Esophagus (tissue), 2 donors: ENCODE data around the gene EVX2. TPM values are rescaled to one million over a fixed set of nuclear protein-coding genes. Genes with fewer than 3 reads are reported as not detected.

ENCODE experiments used
- H3K27ac ChIP-seq, 2 donors: one replicate each; pipeline ENCODE4 v1.5.1; 2013; ENCODE audit warnings: low read depth in 2 of 2, mild to moderate bottlenecking in 2 of 2, inconsistent platforms in 1 of 2, low read length in 1 of 2, moderate library complexity in 1 of 2
- H3K27me3 ChIP-seq, 2 donors: one replicate each; pipeline ENCODE4 v1.6.1; 2013; ENCODE audit warnings: low read length in 2 of 2, control low read depth in 1 of 2, mild to moderate bottlenecking in 1 of 2; ENCODE audit not compliant: insufficient read depth in 2 of 2, control insufficient read depth in 1 of 2
- H3K36me3 ChIP-seq, 2 donors: one replicate each; pipeline ENCODE4 v1.6.1; 2013; ENCODE audit warnings: low read length in 1 of 2; ENCODE audit not compliant: control insufficient read depth in 2 of 2, insufficient read depth in 2 of 2
- H3K4me1 ChIP-seq, 2 donors: one replicate each; pipeline ENCODE4 v1.6.1; 2013; ENCODE audit warnings: low read length in 1 of 2; ENCODE audit not compliant: control insufficient read depth in 2 of 2, insufficient read depth in 2 of 2
- H3K4me3 ChIP-seq, 2 donors: one replicate each; pipeline ENCODE4 v1.5.1; 2013; ENCODE audit warnings: low read length in 2 of 2, mild to moderate bottlenecking in 2 of 2, low read depth in 1 of 2, moderate library complexity in 1 of 2
- H3K9me3 ChIP-seq, 2 donors: one replicate each; pipeline ENCODE4 v1.6.1; 2013; ENCODE audit warnings: mild to moderate bottlenecking in 2 of 2, low read depth in 1 of 2, low read length in 1 of 2, moderate library complexity in 1 of 2; ENCODE audit not compliant: control insufficient read depth in 2 of 2, insufficient read depth in 1 of 2
- WGBS, 2 donors: extraction: QIAGEN DNeasy Blood & Tissue Kit; methylation state at CpG; one replicate each; pipeline ENCODE4 v1.1.7; 2013; 5-methylcytosine and 5-hydroxymethylcytosine counted together
- polyA plus RNA-seq, 2 donors: library from polyadenylated mRNA; stranded (reverse); fragments of 200-250 nt; gene quantifications; one replicate each; pipeline ENCODE4 v1.2.3, GENCODE V29; 2013
- donor health status: healthy with polysubstance abuse.
- donor health status: Bipolar disorder and iron deficiency.

The EVX2 gene
- polyA plus RNA-seq, 2 donors, result not detected

- 45 to 57% methylated on average over 5 of the region's 5 CpGs for WGBS, 2 donors
- Histone ChIP-seq H3K4me3 (no peak overlapping the region), H3K4me1 (peaks cover 6 to 12% of the 10 kb centered on the region in 2 donors), H3K9me3 (peaks cover 0 to 12% of the 10 kb centered on the region in 2 donors), H3K27me3 (peaks cover 31 to 60% of the 10 kb centered on the region in 2 donors), H3K36me3 (no peaks in the 10 kb centered on the region), H3K27ac (no peak overlapping the region)
Observed at GRCh38 chr2:176101842-176102241, 18.1 kb upstream of the EVX2 start.

GRCh38 chr2:176101216-176101830 lies 17.6 kb upstream of the EVX2 start:
- peaks cover 0 to 12% of the 10 kb centered on the region in 2 donors for H3K9me3 ChIP-seq
- H3K4me3 ChIP-seq, result no peak overlapping the region
- peaks cover 6 to 10% of the 10 kb centered on the region in 2 donors for H3K4me1 ChIP-seq
- H3K27ac ChIP-seq, result no peak overlapping the region
- WGBS, 2 donors, result 23 to 27% methylated on average over 2 of the region's 2 CpGs
- H3K27me3 ChIP-seq, result peaks cover 31 to 60% of the 10 kb centered on the region in 2 donors
- H3K36me3 ChIP-seq, result no peaks in the 10 kb centered on the region

- WGBS, 2 donors, result 13 to 21% methylated on average over 28 of the region's 28 CpGs
- H3K9me3 ChIP-seq, result peaks cover 0 to 12% of the 10 kb centered on the region in 2 donors
- no peak overlapping the region for H3K4me3 ChIP-seq
- H3K4me1 ChIP-seq, result peaks cover 6 to 10% of the 10 kb centered on the region in 2 donors
- no peak overlapping the region for H3K27ac ChIP-seq
- H3K36me3 ChIP-seq, result no peaks in the 10 kb centered on the region
- peaks cover 31 to 58% of the 10 kb centered on the region in 2 donors for H3K27me3 ChIP-seq
Observed at GRCh38 chr2:176100547-176101140, 16.9 kb upstream of the EVX2 start.

GRCh38 chr2:176099728-176100546 lies 16.2 kb upstream of the EVX2 start, which contains the start of gene HOXD12:
HOXD12 (plus strand) TSS chr2:176099795; CDS start chr2:176099802, 7 bp downstream.
- 9 to 12% methylated on average over 70 of the region's 70 CpGs for WGBS, 2 donors
- Histone ChIP-seq H3K36me3 (no peaks in the 10 kb centered on the region), H3K4me3 (no peak within 1 kb of the TSS), H3K27ac (no peak within 1 kb of the TSS), H3K4me1 (peaks cover 6 to 10% of the 10 kb centered on the region in 2 donors), H3K27me3 (peaks cover 31 to 56% of the 10 kb centered on the region in 2 donors), H3K9me3 (peaks cover 0 to 12% of the 10 kb centered on the region in 2 donors)

GRCh38 chr2:176099159-176099727 lies 15.5 kb upstream of the EVX2 start:
- Histone ChIP-seq H3K27me3 (peaks cover 31 to 53% of the 10 kb centered on the region in 2 donors), H3K4me1 (peaks cover under 1 to 4% of the 10 kb centered on the region in 2 donors), H3K4me3 (no peak overlapping the region), H3K27ac (no peak overlapping the region), H3K36me3 (no peaks in the 10 kb centered on the region), H3K9me3 (peaks cover 0 to 14% of the 10 kb centered on the region in 2 donors)
- 12 to 15% methylated on average over 30 of the region's 30 CpGs for WGBS, 2 donors

GRCh38 chr2:176098366-176099158 lies 14.8 kb upstream of the EVX2 start:
- peaks cover 0 to 17% of the 10 kb centered on the region in 2 donors for H3K9me3 ChIP-seq
- H3K27me3 ChIP-seq, result peaks cover 24 to 53% of the 10 kb centered on the region in 2 donors
- WGBS, 2 donors, result 5 to 7% methylated on average over 34 to 35 of the region's 35 CpGs
- H3K4me1 ChIP-seq, result peaks cover 0 to 5% of the 10 kb centered on the region in 2 donors
- no peak overlapping the region for H3K4me3 ChIP-seq
- H3K27ac ChIP-seq, result no peak overlapping the region
- H3K36me3 ChIP-seq, result no peaks in the 10 kb centered on the region

GRCh38 chr2:176097820-176098365 lies 14.1 kb upstream of the EVX2 start:
- no peak overlapping the region for H3K27ac ChIP-seq
- H3K4me1 ChIP-seq, result peaks cover 6 to 11% of the 10 kb centered on the region in 2 donors
- H3K9me3 ChIP-seq, result peaks cover 0 to 18% of the 10 kb centered on the region in 2 donors
- H3K27me3 ChIP-seq, result peaks cover 24 to 54% of the 10 kb centered on the region in 2 donors
- 4% methylated on average over 18 of the region's 18 CpGs for WGBS, 2 donors
- peak overlapping the region in 1 of 2 donors; percentile 26 for H3K4me3 ChIP-seq
- H3K36me3 ChIP-seq, result no peaks in the 10 kb centered on the region

- 3 to 4% methylated on average over 37 to 45 of the region's 45 CpGs for WGBS, 2 donors
- H3K27me3 ChIP-seq, result peaks cover 20 to 55% of the 10 kb centered on the region in 2 donors
- H3K9me3 ChIP-seq, result peaks cover 0 to 18% of the 10 kb centered on the region in 2 donors
- H3K4me1 ChIP-seq, result peaks cover 6 to 11% of the 10 kb centered on the region in 2 donors
- no peak overlapping the region for H3K27ac ChIP-seq
- H3K4me3 ChIP-seq, result peak overlapping the region; percentile 16 to 26
- no peaks in the 10 kb centered on the region for H3K36me3 ChIP-seq
Observed at GRCh38 chr2:176096986-176097819, 13.4 kb upstream of the EVX2 start.
